ENCODE data around the gene TMEM26. TPM values are rescaled to one million over a fixed set of nuclear protein-coding genes. Genes with fewer than 3 reads are reported as not detected.

The TMEM26 gene
- total and polyA plus RNA-seq, 9 of the 15 experiments (the other 6 are each of a cell fraction or from before 2014, with no cell fraction given) = not detected

DNA sequence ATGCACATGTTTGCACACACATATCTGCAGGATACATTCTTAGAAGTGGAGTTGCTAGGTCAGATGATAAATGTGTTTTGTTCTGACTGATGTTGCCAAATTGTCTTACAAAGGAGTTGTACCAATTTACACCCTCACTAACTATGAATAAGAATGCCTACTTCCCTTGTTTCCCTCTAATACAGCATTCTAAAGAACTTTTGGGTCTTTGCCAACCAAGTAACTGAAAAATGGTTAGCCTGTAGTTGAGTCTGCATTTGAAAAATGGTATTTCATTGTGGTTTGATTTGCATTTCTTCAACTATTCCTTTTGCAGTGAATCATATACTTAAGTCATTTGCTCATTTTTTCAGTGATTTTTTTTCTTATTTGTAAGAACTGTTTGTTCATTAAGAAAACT, 48.4 kb downstream of the TMEM26 start:
- no peaks in the 10 kb centered on the region for H3K27me3 ChIP-seq (ENCODE audit: control insufficient read depth in 2 of 2, insufficient read depth in 2 of 2, low read length in 2 of 2)
- H3K79me2 ChIP-seq (ENCODE audit: control insufficient read depth, insufficient read depth, low read length) = no peaks in the 10 kb centered on the region
- CTCF ChIA-PET (ENCODE audit: low intra/inter-chr PET ratio) = no interaction called here
- BruUV-seq (replicated peaks) = no TSS peak
- no peaks in the 10 kb centered on the region for H3K36me3 ChIP-seq (ENCODE audit: control insufficient read depth, insufficient read depth, low read length)
- H3K9me1 ChIP-seq (ENCODE audit: control insufficient read depth, insufficient read depth, low read length) = no peaks in the 10 kb centered on the region
- H4K20me1 ChIP-seq (replicated peaks; ENCODE audit: control insufficient read depth, insufficient read depth, low read length) = no peaks in the 10 kb centered on the region
- no peak for FAIRE-seq
- H3K27ac ChIP-seq (ENCODE audit: extremely low read depth, low read depth, low read length) = no peak overlapping the region
- ATAC-seq = no peak
- no peak overlapping the region for H2AFZ ChIP-seq (ENCODE audit: low read depth, low read length)
- TF ChIP-seq MAFG (tag; conservative IDR thresholded peaks at IDR 0.05) (no peak), NFIC (IDR thresholded peaks at IDR 0.05) (peak; percentile 29; the same call in 1 of the 2 replicates), ZEB2 (IDR thresholded peaks at IDR 0.05) (no peak)
- no peak overlapping the region for H3K4me2 ChIP-seq (ENCODE audit: insufficient read depth, low read length)
- no peak overlapping the region for H3K4me3 ChIP-seq
- in situ Hi-C loops (cut with MboI) = no loop called here
- POLR2A ChIA-PET = no interaction called here
- no peak overlapping the region for H3K9ac ChIP-seq (ENCODE audit: insufficient read depth in 1 of 2, low read depth in 2 of 2, low read length in 2 of 2)
- intact Hi-C loops (cut with micrococcal nuclease) = no loop called here
- no peak for DNase-seq (ENCODE audit: extremely low read depth in 1 of 4, low spot score in 3 of 4)
- no peaks in the 10 kb centered on the region for H3K4me1 ChIP-seq (replicated peaks in 1 of 2; ENCODE audit: control insufficient read depth in 2 of 2, insufficient read depth in 2 of 2, low read length in 2 of 2)
- H3K9me3 ChIP-seq (replicated peaks; ENCODE audit: control insufficient read depth, insufficient read depth, low read depth, low read length) = no peaks in the 10 kb centered on the region

DNA sequence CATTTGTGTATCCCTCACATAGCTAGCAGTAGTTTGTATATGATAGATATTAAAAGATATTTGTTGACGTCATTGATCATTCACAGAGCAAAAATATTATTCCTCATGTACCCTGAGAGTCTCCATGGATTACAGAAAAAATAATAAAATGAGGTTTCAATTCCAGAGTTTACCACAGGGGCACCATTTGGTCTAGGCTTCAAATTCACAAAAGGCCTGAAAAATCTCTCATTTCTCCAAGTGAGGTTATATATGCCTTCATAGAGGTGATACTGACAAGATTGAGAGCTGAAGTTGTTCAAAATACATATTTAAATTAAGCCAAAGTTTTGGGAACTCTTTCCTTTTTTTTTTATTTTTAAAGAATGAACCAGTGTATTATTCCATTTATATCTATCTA, 52.7 kb downstream of the TMEM26 start:
- H3K9ac ChIP-seq (ENCODE audit: insufficient read depth in 1 of 2, low read depth in 2 of 2, low read length in 2 of 2) = no peak overlapping the region
- WGBS (ENCODE audit: insufficient coverage, low coverage, missing lambda C conversion rate) = 5% methylated on average over 1 of the region's 1 CpG

More for the DNA sequence above, 52.7 kb downstream of the TMEM26 start:
- no TSS peak for BruUV-seq (replicated peaks)
- Histone ChIP-seq H3K36me3 (ENCODE audit: control insufficient read depth, insufficient read depth, low read length) (no peaks in the 10 kb centered on the region), H3K4me3 (no peak overlapping the region), H2AFZ (ENCODE audit: low read depth, low read length) (no peak overlapping the region), H3K4me1 (replicated peaks in 1 of 2; ENCODE audit: control insufficient read depth in 2 of 2, insufficient read depth in 2 of 2, low read length in 2 of 2) (no peaks in the 10 kb centered on the region; a peak in 1 of 5 replicates), H3K9me3 (replicated peaks; ENCODE audit: control insufficient read depth, insufficient read depth, low read depth, low read length) (no peaks in the 10 kb centered on the region), H3K79me2 (ENCODE audit: control insufficient read depth, insufficient read depth, low read length) (no peaks in the 10 kb centered on the region), H3K4me2 (ENCODE audit: insufficient read depth, low read length) (no peak overlapping the region), H3K27me3 (ENCODE audit: control insufficient read depth in 2 of 2, insufficient read depth in 2 of 2, low read length in 2 of 2) (no peaks in the 10 kb centered on the region), H3K27ac (ENCODE audit: extremely low read depth, low read depth, low read length) (no peak overlapping the region), H4K20me1 (replicated peaks; ENCODE audit: control insufficient read depth, insufficient read depth, low read length) (no peaks in the 10 kb centered on the region), H3K9me1 (ENCODE audit: control insufficient read depth, insufficient read depth, low read length) (no peaks in the 10 kb centered on the region)
- POLR2A ChIA-PET = interaction anchor here (0.9 kb wide), 1 partner anchor 9 kb away, joined by 4 read pairs; no protein-coding TSS in a partner anchor
- no peak for ATAC-seq
- TF ChIP-seq ATF7 (IDR thresholded peaks at IDR 0.05) = 0 out of 2 replicates have a peak, but pooled peaks have one; percentile 22
- no peak for TF ChIP-seq SRSF1 (IDR thresholded peaks at IDR 0.05; ENCODE audit: low read depth, low read length)
- in situ Hi-C loops (cut with MboI) (no loop called here), intact Hi-C loops (cut with micrococcal nuclease) (no loop called here)
- FAIRE-seq = no peak
- CTCF ChIA-PET (ENCODE audit: low intra/inter-chr PET ratio) = no interaction called here
- DNase-seq (ENCODE audit: extremely low read depth in 1 of 4, low spot score in 3 of 4) = no peak
